Measurements from ENCODE around the gene SLFN12L. TPM values are rescaled to one million over a fixed set of nuclear protein-coding genes. Genes with fewer than 3 reads are reported as not detected.
"Not testable (repeated sequence)": the region's sequence is repeated elsewhere in the genome, so short reads cannot be mapped to it uniquely, and the experiment has no call there.

Gene SLFN12L
- total and polyA plus RNA-seq, 3 experiments from 2014 or later: 27.5 to 50.8 (median 48.8) TPM

GRCh38 chr17:35541434-35541833, 4.0 kb upstream of the SLFN12L start:
- Mint-ChIP-seq H3K9me3 (no peaks in the 10 kb centered on the region), H3K36me3 (peaks cover 1 to 24% (median 3%) of the 10 kb centered on the region in 3 donors), H3K4me1 (peaks cover 43 to 52% (median 51%) of the 10 kb centered on the region in 3 donors), H3K4me3 (peak overlapping the region; percentile 85 to 95 (median 91)), H3K27me3 (no peaks in the 10 kb centered on the region), H3K27ac (peak overlapping the region; percentile 91 to 100 (median 97))
- no peaks in the 10 kb centered on the region for H3K36me3 ChIP-seq (ENCODE audit: insufficient read depth, low read length)
- peak overlapping the region; percentile 71 for H3K4me3 ChIP-seq (ENCODE audit: low read length)
- H3K27ac ChIP-seq (ENCODE audit: low read depth, low read length): peak overlapping the region; percentile 74
- ChIA-PET POLR2A (interaction anchor here (1.6 kb wide), 1 partner anchor 11 kb away, joined by 3 read pairs; no protein-coding TSS in a partner anchor), CTCF (interaction anchor here (0.6 to 13.3 kb wide), 5 partner anchors 26 to 371 kb away, joined by 3 to 167 read pairs (median 4); partner anchors contain the start of gene PEX12)
- H3K27me3 ChIP-seq (ENCODE audit: insufficient read depth, low read length, poor library complexity, severe bottlenecking): no peaks in the 10 kb centered on the region
- H3K9me3 ChIP-seq (ENCODE audit: low read length): no peaks in the 10 kb centered on the region
- no peak for DNase-seq
- H3K4me1 ChIP-seq (ENCODE audit: insufficient read depth, low read length): peaks cover 37% of the 10 kb centered on the region

- Mint-ChIP-seq H3K9me3 (no peaks in the 10 kb centered on the region), H3K27ac (peak overlapping the region; percentile 91 to 100 (median 97)), H3K36me3 (peaks cover 1 to 28% (median 3%) of the 10 kb centered on the region in 3 donors), H3K27me3 (no peaks in the 10 kb centered on the region), H3K4me1 (peaks cover 43 to 57% (median 51%) of the 10 kb centered on the region in 3 donors), H3K4me3 (peak overlapping the region; percentile 85 to 95 (median 91))
- Histone ChIP-seq H3K36me3 (ENCODE audit: insufficient read depth, low read length) (no peaks in the 10 kb centered on the region), H3K4me1 (ENCODE audit: insufficient read depth, low read length) (peaks cover 37% of the 10 kb centered on the region), H3K9me3 (ENCODE audit: low read length) (no peaks in the 10 kb centered on the region), H3K27me3 (ENCODE audit: insufficient read depth, low read length, poor library complexity, severe bottlenecking) (no peaks in the 10 kb centered on the region), H3K4me3 (ENCODE audit: low read length) (peak overlapping the region; percentile 71), H3K27ac (ENCODE audit: low read depth, low read length) (peak overlapping the region; percentile 74)
- ChIA-PET CTCF (interaction anchor here (1.0 to 13.3 kb wide), 4 partner anchors 38 to 370 kb away, joined by 4 to 167 read pairs (median 9); partner anchors contain the start of gene PEX12), POLR2A (interaction anchor here (2.0 kb wide), 1 partner anchor 227 kb away, joined by 22 read pairs; no protein-coding TSS in a partner anchor)
- peak in 4 of 5 donors; percentile 23 to 58 (median 43) for DNase-seq
Measured at GRCh38 chr17:35540589-35541404, 3.3 kb upstream of the SLFN12L start.

GRCh38 chr17:35539659-35540026, 2.2 kb upstream of the SLFN12L start:
- no peaks in the 10 kb centered on the region for H3K27me3 Mint-ChIP-seq
- CTCF ChIA-PET: interaction anchor here (0.6 to 13.3 kb wide), 24 partner anchors 18 to 372 kb away, joined by 3 to 167 read pairs (median 6); partner anchors contain the start of genes AP2B1, PEX12, SLFN13 and SLFN5

DNA sequence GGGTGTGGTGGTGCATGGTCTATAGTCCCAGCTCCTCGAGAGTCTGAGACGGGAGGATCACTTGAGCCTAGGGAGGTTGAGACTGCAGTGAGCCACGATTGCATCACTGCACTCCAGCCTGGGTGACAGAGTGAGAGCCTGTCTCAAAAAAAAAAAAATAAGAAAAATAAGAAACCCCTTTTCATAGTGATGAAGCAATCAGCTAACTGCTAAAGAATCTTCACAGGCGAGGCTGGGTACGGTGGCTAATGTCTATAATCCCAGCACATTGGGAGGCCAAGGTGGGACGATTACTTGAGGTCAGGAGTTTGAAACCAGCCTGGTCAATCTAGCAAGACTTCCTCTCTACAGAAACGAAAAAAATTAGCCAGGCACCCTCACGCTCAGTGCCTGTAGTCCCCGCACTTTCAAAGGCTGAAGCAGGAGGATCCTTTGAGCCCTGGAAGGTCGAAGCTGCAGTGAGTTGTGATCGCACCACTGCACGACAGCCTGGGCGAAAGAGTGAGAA, 760 bp downstream of the SLFN12L start:
- Mint-ChIP-seq H3K36me3 (peaks cover 5 to 34% (median 12%) of the 10 kb centered on the region in 3 donors), H3K9me3 (no peaks in the 10 kb centered on the region), H3K4me1 (peaks cover 48 to 70% (median 61%) of the 10 kb centered on the region in 3 donors), H3K4me3 (peak overlapping the region; percentile 85 to 95 (median 91)), H3K27ac (peak overlapping the region; percentile 91 to 100 (median 94)), H3K27me3 (no peaks in the 10 kb centered on the region)
- ChIA-PET POLR2A (interaction anchor here (0.9 to 4.5 kb wide), 10 partner anchors 10 to 349 kb away, joined by 3 to 27 read pairs (median 5); partner anchors contain the start of genes SLFN11 and SLFN5), CTCF (interaction anchor here (0.7 to 13.3 kb wide), 13 partner anchors 37 to 367 kb away, joined by 3 to 167 read pairs (median 4); partner anchors contain the start of genes SLFN11 and SLFN5)
- Histone ChIP-seq H3K4me3 (ENCODE audit: low read length) (peak overlapping the region; percentile 72), H3K27ac (ENCODE audit: low read depth, low read length) (peak overlapping the region; percentile 55), H3K9me3 (ENCODE audit: low read length) (no peaks in the 10 kb centered on the region), H3K36me3 (ENCODE audit: insufficient read depth, low read length) (no peaks in the 10 kb centered on the region), H3K27me3 (ENCODE audit: insufficient read depth, low read length, poor library complexity, severe bottlenecking) (no peaks in the 10 kb centered on the region), H3K4me1 (ENCODE audit: insufficient read depth, low read length) (peaks cover 53% of the 10 kb centered on the region)
- DNase-seq: peak in 2 of 5 donors; percentile 21 to 60

More at GRCh38 chr17:35539659-35540026, 2.2 kb upstream of the SLFN12L start:
- no peak for DNase-seq
- peak overlapping the region; percentile 44 for H3K27ac ChIP-seq (ENCODE audit: low read depth, low read length)
- no peaks in the 10 kb centered on the region for H3K9me3 ChIP-seq (ENCODE audit: low read length)
- peaks cover 1 to 32% (median 6%) of the 10 kb centered on the region in 3 donors for H3K36me3 Mint-ChIP-seq
- H3K4me3 Mint-ChIP-seq: peak overlapping the region; percentile 85 to 95 (median 91)
- H3K4me1 Mint-ChIP-seq: peaks cover 43 to 60% (median 53%) of the 10 kb centered on the region in 3 donors
- POLR2A ChIA-PET: interaction anchor here (0.6 to 2.0 kb wide), 9 partner anchors 39 to 326 kb away, joined by 3 to 22 read pairs (median 5); partner anchors contain the start of genes PEX12, SLFN11 and SLFN5
- H3K4me3 ChIP-seq (ENCODE audit: low read length): peak overlapping the region; percentile 71
- H3K9me3 Mint-ChIP-seq: no peaks in the 10 kb centered on the region
- H3K4me1 ChIP-seq (ENCODE audit: insufficient read depth, low read length): peaks cover 39% of the 10 kb centered on the region
- H3K27me3 ChIP-seq (ENCODE audit: insufficient read depth, low read length, poor library complexity, severe bottlenecking): no peaks in the 10 kb centered on the region
- peak overlapping the region; percentile 91 to 100 (median 97) for H3K27ac Mint-ChIP-seq
- no peaks in the 10 kb centered on the region for H3K36me3 ChIP-seq (ENCODE audit: insufficient read depth, low read length)

- not testable (repeated sequence) for H3K9me3 Mint-ChIP-seq; H3K9me3 ChIP-seq (ENCODE audit: low read length); H3K27me3 ChIP-seq (ENCODE audit: insufficient read depth, low read length, poor library complexity, severe bottlenecking); H3K27me3 Mint-ChIP-seq; H3K36me3 ChIP-seq (ENCODE audit: insufficient read depth, low read length); DNase-seq
- Mint-ChIP-seq H3K36me3 (peaks cover 5 to 35% (median 12%) of the 10 kb centered on the region in 3 donors), H3K4me3 (peak overlapping the region; percentile 85 to 95 (median 91)), H3K4me1 (peaks cover 49 to 69% (median 61%) of the 10 kb centered on the region in 3 donors), H3K27ac (peak overlapping the region; percentile 91 to 100 (median 93))
- POLR2A ChIA-PET: interaction anchor here (0.5 to 4.5 kb wide), 8 partner anchors 13 to 322 kb away, joined by 4 to 27 read pairs (median 9); partner anchors contain the start of gene SLFN11
- peak overlapping the region; percentile 55 for H3K27ac ChIP-seq (ENCODE audit: low read depth, low read length)
- peaks cover 58% of the 10 kb centered on the region for H3K4me1 ChIP-seq (ENCODE audit: insufficient read depth, low read length)
- CTCF ChIA-PET: interaction anchor here (0.9 to 13.3 kb wide), 12 partner anchors 9 to 369 kb away, joined by 3 to 167 read pairs (median 8); partner anchors contain the start of gene SLFN5
- peak overlapping the region; percentile 72 for H3K4me3 ChIP-seq (ENCODE audit: low read length)
Measured at GRCh38 chr17:35535406-35535805, 2.1 kb downstream of the SLFN12L start.

- ChIA-PET POLR2A (interaction anchor here (1.3 to 4.5 kb wide), 6 partner anchors 14 to 321 kb away, joined by 4 to 27 read pairs (median 12); partner anchors contain the start of gene SLFN11), CTCF (interaction anchor here (0.7 to 13.3 kb wide), 21 partner anchors 10 to 398 kb away, joined by 3 to 167 read pairs (median 4); partner anchors contain the start of gene SLFN13)
- Histone ChIP-seq H3K4me1 (ENCODE audit: insufficient read depth, low read length) (peaks cover 51% of the 10 kb centered on the region), H3K27ac (ENCODE audit: low read depth, low read length) (peak overlapping the region; percentile 44), H3K9me3 (ENCODE audit: low read length) (no peaks in the 10 kb centered on the region), H3K36me3 (ENCODE audit: insufficient read depth, low read length) (no peaks in the 10 kb centered on the region), H3K4me3 (ENCODE audit: low read length) (peak overlapping the region; percentile 72), H3K27me3 (ENCODE audit: insufficient read depth, low read length, poor library complexity, severe bottlenecking) (no peaks in the 10 kb centered on the region)
- Mint-ChIP-seq H3K27ac (peak overlapping the region; percentile 76 to 100 (median 93)), H3K4me3 (peak overlapping the region; percentile 85 to 95 (median 91)), H3K36me3 (peaks cover 5 to 35% (median 12%) of the 10 kb centered on the region in 3 donors), H3K4me1 (peaks cover 46 to 69% (median 59%) of the 10 kb centered on the region in 3 donors), H3K9me3 (no peaks in the 10 kb centered on the region), H3K27me3 (no peaks in the 10 kb centered on the region)
- no peak for DNase-seq
Measured at GRCh38 chr17:35534576-35535093, 2.8 kb downstream of the SLFN12L start.

GRCh38 chr17:35531160-35531559, 6.3 kb downstream of the SLFN12L start:
- H3K4me1 ChIP-seq (ENCODE audit: insufficient read depth, low read length): peaks cover 50% of the 10 kb centered on the region
- H3K27ac ChIP-seq (ENCODE audit: low read depth, low read length): peak overlapping the region; percentile 55
- H3K36me3 ChIP-seq (ENCODE audit: insufficient read depth, low read length): no peaks in the 10 kb centered on the region
- H3K27me3 ChIP-seq (ENCODE audit: insufficient read depth, low read length, poor library complexity, severe bottlenecking): no peaks in the 10 kb centered on the region
- Mint-ChIP-seq H3K4me3 (peak overlapping the region; percentile 78 to 87 (median 84)), H3K36me3 (peaks cover 12 to 43% (median 19%) of the 10 kb centered on the region in 3 donors), H3K4me1 (peaks cover 57 to 81% (median 73%) of the 10 kb centered on the region in 3 donors), H3K27me3 (no peaks in the 10 kb centered on the region), H3K9me3 (no peaks in the 10 kb centered on the region), H3K27ac (peak overlapping the region; percentile 86 to 100 (median 94))
- no peaks in the 10 kb centered on the region for H3K9me3 ChIP-seq (ENCODE audit: low read length)
- POLR2A ChIA-PET: interaction anchor here (1.5 to 3.3 kb wide), 4 partner anchors 9 to 288 kb away, joined by 3 to 11 read pairs (median 7); partner anchors contain the start of gene SLFN5
- CTCF ChIA-PET: interaction anchor here (0.8 to 13.3 kb wide), 5 partner anchors 10 to 364 kb away, joined by 3 to 167 read pairs (median 4); no protein-coding TSS in a partner anchor
- DNase-seq: no peak
- H3K4me3 ChIP-seq (ENCODE audit: low read length): no peak overlapping the region
